Measurements from ENCODE around the gene LRRC74A.

DNA sequence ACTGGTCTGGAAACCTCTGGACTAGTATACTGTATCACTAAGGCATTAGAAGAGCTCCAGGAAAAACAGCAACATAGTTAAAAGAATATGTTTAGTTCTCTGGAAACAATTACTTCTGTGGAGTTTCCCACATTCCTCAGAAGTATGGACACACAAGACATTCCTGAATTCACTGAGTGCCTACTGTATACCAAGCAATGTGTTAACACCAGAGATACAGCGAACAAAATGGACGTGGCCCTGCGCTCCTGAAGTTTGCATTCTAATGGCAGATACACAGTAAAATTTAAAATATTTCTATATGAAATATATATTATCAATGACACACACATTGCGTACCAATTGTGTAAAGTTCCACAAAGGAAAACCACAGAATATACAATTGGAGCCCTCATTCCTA is 14.6 kb upstream of the LRRC74A start:
- TF ChIP-seq POLR2A (IDR thresholded peaks at IDR 0.05; ENCODE audit: low read depth, low read length) (no peak), POLR2AphosphoS5 (IDR thresholded peaks at IDR 0.05; ENCODE audit: insufficient read depth, low read depth, low read length) (no peak), EZH2 (IDR thresholded peaks at IDR 0.05; ENCODE audit: borderline replicate concordance, low read depth, low read length, severe bottlenecking) (no peak)
- TF ChIP-seq, protein P1, sequence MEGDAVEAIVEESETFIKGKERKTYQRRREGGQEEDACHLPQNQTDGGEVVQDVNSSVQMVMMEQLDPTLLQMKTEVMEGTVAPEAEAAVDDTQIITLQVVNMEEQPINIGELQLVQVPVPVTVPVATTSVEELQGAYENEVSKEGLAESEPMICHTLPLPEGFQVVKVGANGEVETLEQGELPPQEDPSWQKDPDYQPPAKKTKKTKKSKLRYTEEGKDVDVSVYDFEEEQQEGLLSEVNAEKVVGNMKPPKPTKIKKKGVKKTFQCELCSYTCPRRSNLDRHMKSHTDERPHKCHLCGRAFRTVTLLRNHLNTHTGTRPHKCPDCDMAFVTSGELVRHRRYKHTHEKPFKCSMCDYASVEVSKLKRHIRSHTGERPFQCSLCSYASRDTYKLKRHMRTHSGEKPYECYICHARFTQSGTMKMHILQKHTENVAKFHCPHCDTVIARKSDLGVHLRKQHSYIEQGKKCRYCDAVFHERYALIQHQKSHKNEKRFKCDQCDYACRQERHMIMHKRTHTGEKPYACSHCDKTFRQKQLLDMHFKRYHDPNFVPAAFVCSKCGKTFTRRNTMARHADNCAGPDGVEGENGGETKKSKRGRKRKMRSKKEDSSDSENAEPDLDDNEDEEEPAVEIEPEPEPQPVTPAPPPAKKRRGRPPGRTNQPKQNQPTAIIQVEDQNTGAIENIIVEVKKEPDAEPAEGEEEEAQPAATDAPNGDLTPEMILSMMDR (IDR thresholded peaks at IDR 0.05; ENCODE audit: extremely low read depth in 1 of 2, insufficient read depth in 1 of 2, low read depth in 1 of 2, low read length in 2 of 2), result no peak
- TF ChIP-seq, protein P2, sequence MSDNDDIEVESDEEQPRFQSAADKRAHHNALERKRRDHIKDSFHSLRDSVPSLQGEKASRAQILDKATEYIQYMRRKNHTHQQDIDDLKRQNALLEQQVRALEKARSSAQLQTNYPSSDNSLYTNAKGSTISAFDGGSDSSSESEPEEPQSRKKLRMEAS (IDR thresholded peaks at IDR 0.05; ENCODE audit: insufficient read depth, insufficient read length), result no peak

Measured in endothelial cell of umbilical vein (primary cell).